HG02571 (cell line): ENCODE results near the gene MAP4K1.
A peak's percentile ranks its signal among the peaks of the same experiment; 100 is the strongest.
"Not testable (repeated sequence)": the region's sequence is repeated elsewhere in the genome, so short reads cannot be mapped to it uniquely, and the experiment has no call there.

Experiments
- ATAC-seq: cut with Tn5 transposase; IDR thresholded peaks from one replicate; pipeline ENCODE4 v1.9.1; 2021; ENCODE audit warnings: mild to moderate bottlenecking, moderate library complexity; ENCODE audit not compliant: unreplicated experiment

MAP4K1 gene

GRCh38 chr19:38579304-38579703, 38.4 kb downstream of the MAP4K1 start:
- not testable (repeated sequence) for ATAC-seq

GRCh38 chr19:38577826-38578225, 39.9 kb downstream of the MAP4K1 start:
- no peak for ATAC-seq

- no peak for ATAC-seq
Observed at GRCh38 chr19:38571682-38572081, 46.1 kb downstream of the MAP4K1 start.

- no peak for ATAC-seq
Observed at GRCh38 chr19:38569368-38569983, 48.3 kb downstream of the MAP4K1 start.

GRCh38 chr19:38565691-38566105, 52.1 kb downstream of the MAP4K1 start:
- no peak for ATAC-seq

- no peak for ATAC-seq
Observed at GRCh38 chr19:38564981-38565690, 52.6 kb downstream of the MAP4K1 start.

GRCh38 chr19:38563475-38563874, 54.3 kb downstream of the MAP4K1 start:
- no peak for ATAC-seq

GRCh38 chr19:38562096-38562495, 55.7 kb downstream of the MAP4K1 start:
- ATAC-seq: no peak

- no peak for ATAC-seq
Observed at GRCh38 chr19:38561658-38562057, 56.1 kb downstream of the MAP4K1 start.

GRCh38 chr19:38561053-38561606, 56.6 kb downstream of the MAP4K1 start:
- ATAC-seq: no peak

- ATAC-seq: peak; percentile 72
Observed at GRCh38 chr19:38559428-38560401, 58.0 kb downstream of the MAP4K1 start.

- ATAC-seq: not testable (repeated sequence)
Observed at GRCh38 chr19:38558933-38559332, 58.8 kb downstream of the MAP4K1 start.

GRCh38 chr19:38557205-38557799, 60.5 kb downstream of the MAP4K1 start:
- no peak for ATAC-seq

- ATAC-seq: no peak
Observed at GRCh38 chr19:38556521-38557174, 61.1 kb downstream of the MAP4K1 start.

- ATAC-seq: no peak
Observed at GRCh38 chr19:38555200-38555599, 62.6 kb downstream of the MAP4K1 start.

- no peak for ATAC-seq
Observed at GRCh38 chr19:38554676-38555141, 63.0 kb downstream of the MAP4K1 start.

- ATAC-seq: not testable (repeated sequence)
Observed at GRCh38 chr19:38553239-38553638, 64.5 kb downstream of the MAP4K1 start.

GRCh38 chr19:38551450-38551813, 66.3 kb downstream of the MAP4K1 start:
- ATAC-seq: peak; percentile 54

- ATAC-seq: no peak
Observed at GRCh38 chr19:38550376-38550775, 67.4 kb downstream of the MAP4K1 start.

GRCh38 chr19:38549942-38550341, 67.8 kb downstream of the MAP4K1 start:
- no peak for ATAC-seq
